GM18858 (cell line): ENCODE results near the gene SLC25A10.
A peak's percentile ranks its signal among the peaks of the same experiment; 100 is the strongest.
"Not testable (repeated sequence)": the region's sequence is repeated elsewhere in the genome, so short reads cannot be mapped to it uniquely, and the experiment has no call there.

ENCODE experiments used
- ATAC-seq: cut with Tn5 transposase; IDR thresholded peaks from one replicate; pipeline ENCODE4 v1.9.1; 2021; ENCODE audit not compliant: unreplicated experiment

The SLC25A10 gene, protein sequence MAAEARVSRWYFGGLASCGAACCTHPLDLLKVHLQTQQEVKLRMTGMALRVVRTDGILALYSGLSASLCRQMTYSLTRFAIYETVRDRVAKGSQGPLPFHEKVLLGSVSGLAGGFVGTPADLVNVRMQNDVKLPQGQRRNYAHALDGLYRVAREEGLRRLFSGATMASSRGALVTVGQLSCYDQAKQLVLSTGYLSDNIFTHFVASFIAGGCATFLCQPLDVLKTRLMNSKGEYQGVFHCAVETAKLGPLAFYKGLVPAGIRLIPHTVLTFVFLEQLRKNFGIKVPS

DNA sequence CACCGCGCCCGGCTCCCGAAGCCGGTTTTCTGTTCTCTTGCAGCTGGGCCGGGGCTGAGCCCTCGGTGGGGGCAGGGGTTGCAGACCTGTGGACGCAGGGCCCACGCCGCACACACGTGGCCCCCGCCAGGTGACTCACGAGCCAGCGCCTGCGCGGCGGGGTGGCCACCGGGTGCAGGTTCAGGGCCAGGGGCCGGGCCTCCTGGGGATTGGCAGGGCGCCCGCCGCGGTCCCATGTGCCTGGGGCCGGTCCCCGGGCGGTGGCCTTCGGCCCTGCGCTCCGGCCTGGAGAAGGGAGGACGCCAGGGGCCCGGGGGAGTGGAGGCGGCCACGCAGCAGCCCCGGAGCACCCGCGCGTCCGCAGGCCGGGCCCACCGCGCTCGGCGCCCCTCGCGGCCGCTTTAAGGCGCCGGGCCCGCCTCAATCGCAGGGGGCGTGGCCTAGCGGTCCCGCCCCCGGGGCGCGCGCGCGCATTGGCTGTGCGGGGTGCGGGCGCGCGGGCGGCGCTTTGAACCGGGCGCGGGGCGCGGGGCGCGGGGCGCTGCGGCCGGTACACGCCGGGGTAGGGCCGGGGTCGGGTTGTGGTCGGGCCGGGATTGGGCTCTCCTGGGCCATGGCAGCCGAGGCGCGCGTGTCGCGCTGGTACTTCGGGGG, at the start of gene SLC25A10:
SLC25A10 (plus strand) TSS at position 471 of the 654 bp plus-strand sequence; CDS start at position 614, 143 bp downstream.
- ATAC-seq: peak; percentile 41

DNA sequence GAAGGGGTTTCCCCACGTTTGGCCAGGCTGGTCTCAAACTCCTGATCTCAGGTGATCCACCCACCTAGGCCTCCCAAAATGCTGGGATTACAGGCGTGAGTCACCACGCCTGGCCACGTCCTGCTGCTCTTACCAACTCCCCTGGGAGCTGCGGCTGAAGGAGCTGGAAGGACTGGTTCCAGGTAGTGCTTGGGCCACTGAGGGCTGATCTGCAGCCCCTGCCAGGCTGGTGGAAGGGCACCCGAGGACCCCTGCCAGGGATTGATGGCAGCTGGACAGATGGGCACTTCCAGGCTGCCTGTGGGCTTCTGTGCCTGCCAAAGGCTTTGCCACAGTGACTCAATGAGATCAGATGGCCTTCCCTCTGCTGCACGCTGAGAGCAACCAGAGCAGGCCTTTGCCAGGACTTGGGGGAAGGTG, 48.0 kb upstream of the SLC25A10 start:
- no peak for ATAC-seq

DNA sequence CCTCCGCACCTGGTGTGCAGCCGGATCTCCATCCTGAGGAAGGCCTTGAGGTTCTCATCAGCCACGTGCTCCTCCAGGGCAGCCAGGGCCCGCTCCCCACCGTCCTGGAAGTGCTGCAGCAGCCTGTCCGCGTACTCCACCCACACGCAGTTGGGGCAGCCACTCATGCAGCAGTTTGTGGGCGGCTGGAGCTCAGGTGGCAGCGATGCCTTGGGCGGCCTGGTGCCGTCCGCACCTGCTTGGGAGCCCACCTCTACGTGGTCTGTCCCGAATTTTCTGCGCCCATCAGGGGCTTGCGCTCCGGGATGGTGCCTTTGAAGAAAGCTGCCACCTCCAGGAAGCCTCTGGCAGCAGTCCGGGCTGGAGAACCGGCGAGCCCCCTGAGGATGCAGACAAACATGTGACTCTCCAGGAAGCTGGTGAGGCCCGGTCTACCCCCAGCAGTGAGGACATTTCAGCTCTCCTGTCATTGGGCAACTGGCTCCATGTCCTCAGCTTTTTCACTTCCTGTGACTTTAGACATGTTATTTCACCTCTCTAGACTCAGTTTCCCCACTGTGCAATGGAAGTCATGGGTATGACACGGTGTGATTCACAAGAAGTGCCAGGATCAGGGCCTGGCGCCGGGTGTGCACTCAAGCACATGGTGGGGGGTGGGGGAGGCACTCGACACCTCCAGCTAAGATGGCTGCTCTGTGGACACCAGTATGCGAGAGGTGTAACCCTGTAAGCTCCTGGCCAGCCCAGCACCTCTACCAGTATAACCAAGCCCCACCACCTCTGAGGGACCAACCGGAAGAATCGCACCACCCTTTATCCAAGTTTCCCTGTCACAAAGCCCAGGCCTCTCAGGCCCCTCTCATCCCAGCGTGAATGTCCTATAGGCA, 46.6 kb upstream of the SLC25A10 start:
- ATAC-seq: no peak

DNA sequence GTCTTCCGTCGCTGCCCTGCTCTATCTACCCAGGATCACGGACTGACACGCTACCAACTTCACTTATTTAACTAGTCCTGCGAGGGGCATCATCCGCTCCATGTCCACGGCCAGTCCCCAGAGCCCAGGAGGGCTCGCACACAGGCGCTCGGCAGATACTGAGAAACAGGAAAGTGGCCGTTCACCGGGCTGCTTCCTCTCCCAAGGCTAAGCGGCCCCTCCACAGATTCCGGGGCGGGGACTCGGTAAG, 46.1 kb upstream of the SLC25A10 start:
- ATAC-seq: no peak

DNA sequence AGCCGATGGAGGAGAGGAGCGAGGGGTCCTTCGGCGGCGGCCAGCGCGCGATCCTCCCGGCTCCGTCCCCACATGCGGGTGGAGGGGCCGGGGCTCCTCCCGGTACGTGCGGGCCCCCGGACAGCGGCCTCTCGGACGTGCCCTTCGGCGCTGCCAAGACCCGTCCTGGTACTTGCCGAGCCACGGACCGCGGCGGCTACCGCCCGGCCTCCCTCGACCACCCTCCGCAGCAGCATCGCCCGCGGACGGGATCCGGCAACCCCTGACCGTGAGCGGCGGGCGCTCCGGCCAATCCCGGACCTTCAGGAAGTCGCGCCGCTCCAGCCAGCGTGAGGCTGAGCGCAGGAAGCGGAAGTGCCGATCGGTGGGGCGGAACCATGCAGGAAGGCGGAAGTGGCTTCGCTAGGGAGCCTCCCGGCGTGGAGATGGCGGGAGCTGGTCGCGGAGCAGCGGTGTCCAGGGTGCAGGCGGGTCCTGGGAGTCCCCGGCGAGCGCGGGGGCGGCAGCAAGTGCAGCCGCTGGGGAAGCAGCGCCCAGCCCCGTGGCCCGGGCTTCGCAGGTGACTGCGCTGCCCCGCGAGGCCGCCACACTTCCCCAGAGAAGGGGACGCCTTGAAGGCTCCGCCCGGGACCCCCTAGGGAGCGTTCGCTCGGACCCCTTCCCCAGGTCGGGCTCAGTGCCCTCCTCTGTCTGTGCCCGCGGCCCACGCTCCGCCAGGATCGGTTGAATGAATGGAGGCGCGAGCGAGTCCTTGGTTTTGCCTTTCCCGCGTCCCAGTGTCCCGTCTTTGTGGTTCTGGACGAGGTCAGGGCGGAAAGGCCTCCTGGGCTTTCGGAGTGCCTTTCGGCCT, 45.5 kb upstream of the SLC25A10 start, which contains the start of the genes CCDC137 and OXLD1:
CCDC137 (plus strand) TSS at position 396 of the 850 bp plus-strand sequence; CDS start at position 426, 30 bp downstream.
OXLD1 (minus strand) TSS at position 264 of the 850 bp plus-strand sequence; CDS start at position 236, 28 bp downstream.
- ATAC-seq: peak; percentile 78

DNA sequence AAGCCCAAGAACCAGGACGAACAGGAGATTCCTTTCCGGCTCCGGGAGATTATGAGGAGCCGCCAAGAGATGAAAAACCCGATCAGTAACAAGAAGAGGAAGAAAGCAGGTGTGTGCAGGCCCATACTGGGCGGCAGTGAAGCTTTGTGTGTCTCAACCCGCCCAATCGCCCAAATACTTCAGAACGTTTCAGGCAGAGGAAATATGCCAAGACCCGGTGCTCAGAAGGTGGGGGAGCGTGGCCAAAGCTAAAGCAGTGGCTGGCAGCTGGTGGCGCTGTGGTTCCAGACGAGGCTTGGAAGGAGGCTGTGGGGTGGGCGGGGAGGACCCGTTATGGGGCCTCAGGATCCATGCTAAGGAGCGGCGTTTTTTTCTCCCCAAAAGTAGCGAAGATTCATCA, 44.3 kb upstream of the SLC25A10 start:
- ATAC-seq: no peak

DNA sequence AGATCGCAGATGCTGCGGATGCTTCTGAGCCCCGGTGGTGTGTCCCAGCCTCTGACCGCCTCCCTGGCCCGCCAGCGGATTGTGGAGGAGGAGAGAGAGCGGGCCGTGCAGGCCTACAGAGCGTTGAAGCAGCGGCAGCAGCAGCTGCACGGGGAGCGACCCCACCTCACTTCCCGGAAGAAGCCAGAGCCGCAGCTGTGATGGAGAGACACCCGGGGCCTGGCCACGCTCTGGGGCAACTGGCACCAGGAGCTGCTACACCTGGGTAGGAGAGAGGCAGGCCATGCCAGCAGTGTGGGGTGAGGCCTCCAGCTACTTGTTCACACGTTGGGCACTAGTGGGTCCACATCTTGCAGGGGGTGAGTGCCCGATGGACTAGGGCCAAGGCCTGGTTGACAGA, 39.6 kb upstream of the SLC25A10 start:
- ATAC-seq: no peak

DNA sequence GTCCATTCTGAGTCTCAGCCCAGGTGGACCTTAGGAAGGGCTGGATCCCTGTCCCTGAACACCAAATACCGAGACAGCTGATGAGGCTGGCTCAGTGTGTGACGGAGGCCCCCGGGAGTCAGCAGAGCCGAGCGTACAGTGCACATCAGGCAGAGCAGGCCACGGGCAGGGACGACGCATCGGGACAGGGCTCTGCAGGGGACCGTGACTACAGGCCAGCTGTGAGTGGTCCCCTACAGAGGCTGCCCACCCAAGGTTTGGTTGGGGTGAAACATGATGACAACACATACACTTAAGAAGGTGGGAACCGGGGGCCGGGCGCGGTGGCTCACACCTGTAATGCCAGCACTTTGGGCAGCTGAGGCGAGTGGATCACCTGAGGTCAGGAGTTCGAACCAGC, 39.1 kb upstream of the SLC25A10 start:
- no peak for ATAC-seq

DNA sequence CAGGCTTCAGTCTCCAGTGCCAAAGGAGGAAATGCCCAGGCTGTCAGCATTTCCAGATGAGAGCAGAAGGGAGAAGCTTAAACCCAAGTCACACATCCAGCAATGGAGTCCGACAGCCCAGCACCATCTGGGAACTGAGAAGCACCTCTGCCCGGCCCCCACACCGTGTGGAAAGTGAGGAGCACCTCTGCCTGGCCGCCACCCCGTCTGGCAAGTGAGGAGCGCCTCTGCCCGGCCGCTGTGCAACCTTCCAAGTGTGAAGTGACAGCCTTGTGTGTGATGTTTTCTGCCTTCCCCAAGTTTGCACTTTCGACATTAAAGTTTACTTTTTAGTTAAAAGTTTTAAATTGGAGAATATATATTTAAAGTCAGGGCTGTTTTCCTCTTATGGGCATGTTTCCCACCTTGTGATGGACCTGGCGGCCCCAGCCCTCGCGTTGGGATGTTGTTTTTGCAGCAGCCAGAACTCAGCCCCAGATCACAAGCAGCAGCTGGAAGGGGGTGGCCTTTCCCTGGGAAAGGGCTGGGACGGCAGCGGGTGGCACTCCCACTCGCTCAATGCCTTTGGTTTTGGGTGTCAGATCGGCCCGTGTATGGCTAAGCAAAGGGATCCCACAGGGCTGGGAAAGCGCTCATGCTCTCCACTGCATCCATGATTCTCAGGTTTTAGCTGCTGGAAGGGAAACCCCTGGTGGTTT, 38.4 kb upstream of the SLC25A10 start:
- ATAC-seq: no peak

DNA sequence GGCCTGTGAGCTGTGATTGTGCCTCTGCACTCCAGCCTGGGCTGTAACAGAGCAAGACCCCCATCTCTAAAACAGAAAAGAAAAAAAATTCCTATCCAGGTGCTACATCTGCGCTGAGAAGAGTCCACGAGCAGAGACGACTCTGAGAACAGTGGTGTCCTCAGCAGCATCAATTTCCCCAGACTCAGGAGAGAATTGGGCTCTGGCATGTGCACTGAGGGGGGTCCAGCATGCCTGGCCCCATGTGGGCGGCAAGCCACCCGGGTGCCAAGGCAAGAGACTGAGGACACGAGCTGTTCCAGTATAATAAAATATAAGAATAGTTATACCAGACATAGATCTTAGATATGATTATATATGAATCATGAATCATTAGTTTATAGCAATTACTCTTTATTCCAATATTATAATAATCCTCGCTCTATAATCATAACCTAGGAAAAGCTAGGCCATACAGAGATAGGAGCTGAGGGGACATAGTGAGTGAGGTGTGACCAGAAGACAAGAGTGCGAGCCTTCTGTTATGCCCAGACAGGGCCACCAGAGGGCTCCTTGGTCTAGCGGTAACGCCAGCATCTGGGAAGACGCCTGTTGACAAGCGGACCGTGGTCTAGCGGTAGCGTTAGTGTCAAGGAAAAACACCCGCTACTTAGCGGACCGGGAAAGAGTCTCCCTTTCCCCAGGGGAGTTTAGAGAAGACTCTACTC, 36.4 kb upstream of the SLC25A10 start:
- ATAC-seq: not testable (repeated sequence)

DNA sequence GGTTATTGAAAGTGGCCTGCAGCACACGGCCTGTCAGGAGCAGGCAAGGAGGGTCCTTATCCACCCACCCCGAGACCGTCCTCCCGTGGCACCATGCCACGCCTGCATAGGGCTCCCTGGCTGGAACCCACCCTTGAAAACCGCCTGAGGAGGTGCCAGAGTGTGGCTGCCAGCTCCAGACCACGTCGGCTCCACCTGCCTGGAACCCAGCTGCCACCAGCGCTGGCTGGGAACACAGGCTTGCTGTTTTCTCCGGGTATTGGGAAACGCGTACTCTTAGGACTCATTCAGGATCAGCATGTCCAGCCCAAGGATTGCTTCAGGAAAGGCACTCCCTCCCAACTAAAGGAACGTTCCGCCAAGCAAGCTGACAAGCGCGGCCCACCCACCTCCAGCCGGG, 35.2 kb upstream of the SLC25A10 start:
- no peak for ATAC-seq

DNA sequence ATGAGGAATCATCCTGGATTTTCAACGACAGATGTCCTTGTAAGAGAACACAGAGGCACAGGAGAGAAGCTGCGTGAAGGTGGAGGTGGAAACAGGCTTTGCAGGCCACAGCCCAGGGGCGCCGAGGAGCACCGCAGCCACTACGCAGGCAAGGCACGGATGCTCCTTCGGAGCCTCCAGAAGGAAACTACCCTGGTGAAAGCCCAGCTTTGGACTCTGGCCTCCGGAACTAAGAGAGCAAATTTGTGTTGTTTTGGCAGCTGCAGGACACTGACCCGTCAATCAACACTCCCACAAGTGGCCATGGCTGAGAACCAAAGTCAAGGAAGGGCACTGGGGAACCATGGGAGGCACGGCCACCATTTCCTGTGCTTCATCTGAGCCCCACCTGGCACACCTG, 31.9 kb upstream of the SLC25A10 start:
- no peak for ATAC-seq

DNA sequence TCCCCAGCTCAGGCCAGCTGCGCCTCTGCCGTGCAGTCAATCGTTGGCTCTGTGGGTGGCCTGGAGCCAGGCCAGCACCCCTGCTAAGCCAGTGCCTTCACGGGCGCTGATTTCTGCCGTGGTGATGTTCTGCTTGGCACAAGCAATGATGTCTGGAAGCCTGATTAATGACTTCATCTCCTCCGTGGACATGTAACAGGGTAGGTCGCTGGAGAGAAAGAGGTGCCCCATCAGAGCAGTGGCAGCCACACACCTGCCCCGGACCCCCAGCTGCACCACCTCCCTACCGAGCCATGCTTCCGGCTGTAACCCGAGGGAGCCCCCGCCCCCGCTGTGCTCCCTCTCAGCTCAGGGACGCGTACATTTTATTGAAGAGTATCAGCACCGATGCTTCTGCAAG, 30.4 kb upstream of the SLC25A10 start:
- no peak for ATAC-seq

DNA sequence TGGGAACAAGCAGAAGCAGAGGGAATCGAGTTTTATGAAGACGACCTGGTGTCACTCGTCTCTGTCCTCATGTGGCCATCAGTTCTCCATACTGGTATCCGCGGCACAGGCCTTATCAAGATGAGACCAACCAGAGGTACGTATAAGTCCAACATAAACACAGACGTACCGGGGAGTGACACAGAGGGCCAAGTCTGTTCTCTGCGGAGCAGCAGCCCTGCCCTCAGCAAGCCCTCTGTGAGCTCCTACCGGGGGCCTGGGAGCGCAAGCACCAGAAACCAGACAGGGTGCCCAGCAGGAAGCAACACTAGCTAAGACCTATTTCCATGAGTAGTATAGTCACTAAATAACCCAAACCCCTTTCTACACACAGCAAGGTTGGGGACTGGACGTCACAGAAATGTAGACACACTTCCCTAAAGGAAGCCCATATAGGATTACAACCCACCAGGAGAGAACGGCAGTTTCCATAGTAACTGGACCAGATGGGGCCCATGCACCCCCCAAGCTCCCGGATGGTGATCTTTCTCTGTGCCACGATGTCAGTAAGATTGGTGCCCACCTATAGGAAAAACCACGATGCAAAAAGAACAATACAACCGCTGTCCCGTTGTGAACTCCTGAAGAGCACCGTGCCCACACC, 29.4 kb upstream of the SLC25A10 start:
- ATAC-seq: no peak

DNA sequence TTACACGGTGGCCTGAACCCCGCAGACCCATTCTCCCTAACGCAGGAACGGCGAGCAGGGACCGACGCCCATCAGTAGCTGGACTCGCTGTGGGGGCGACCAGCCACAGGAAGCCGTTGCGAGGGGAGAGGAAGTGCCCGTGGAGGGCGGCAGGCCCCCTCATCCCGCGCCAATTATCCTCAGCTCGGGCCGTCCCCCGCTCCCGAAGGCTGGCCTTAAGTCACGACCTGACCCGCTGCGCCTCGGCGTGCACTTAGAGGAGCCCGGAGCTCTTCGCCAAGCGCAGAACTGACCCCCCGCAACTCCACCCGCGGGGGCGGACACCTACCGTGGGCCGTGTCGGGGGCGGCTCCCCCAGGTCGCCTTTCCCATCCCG, 28.9 kb upstream of the SLC25A10 start:
- ATAC-seq: no peak

DNA sequence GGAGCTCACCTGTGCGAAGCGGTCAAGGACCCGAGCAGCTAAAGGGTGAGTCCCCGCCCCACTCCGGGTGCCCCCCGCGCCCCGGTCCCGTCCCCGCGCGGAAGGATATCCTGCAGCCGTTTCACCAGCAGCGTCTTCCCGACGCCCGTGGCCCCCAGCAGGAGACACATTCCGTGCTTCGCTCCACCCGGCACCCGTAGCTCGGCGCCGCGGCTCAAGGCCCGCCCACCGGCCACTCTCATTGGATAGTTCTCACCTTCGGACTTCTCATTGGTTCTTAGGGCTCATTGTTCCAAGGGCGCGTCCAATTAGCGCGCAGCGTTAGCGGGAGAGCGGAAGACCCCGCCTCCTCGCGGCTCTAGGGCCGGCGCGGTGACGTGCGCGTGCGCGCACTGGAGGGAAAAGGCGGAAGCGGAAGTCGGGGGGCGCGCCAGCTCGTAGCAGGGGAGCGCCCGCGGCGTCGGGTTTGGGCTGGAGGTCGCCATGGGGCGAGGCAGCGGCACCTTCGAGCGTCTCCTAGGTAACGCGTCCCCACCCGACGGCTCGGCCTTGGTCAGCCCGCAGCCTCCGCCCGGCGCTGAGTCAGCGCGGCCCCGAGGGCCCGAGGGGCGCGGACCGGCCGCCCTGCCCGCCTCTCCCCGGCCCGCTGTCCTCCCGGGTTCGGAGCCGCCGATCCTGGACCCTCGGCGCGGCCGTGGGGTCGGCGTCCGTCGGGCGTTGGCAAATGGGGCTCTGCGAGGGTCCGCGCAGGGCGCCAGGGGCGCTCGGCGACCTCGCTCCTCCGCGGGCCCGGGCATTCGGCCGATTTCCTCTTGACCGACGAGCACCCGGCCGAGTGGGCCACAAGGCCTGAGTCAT, 28.3 kb upstream of the SLC25A10 start, which contains the start of the genes ARL16 and HGS:
ARL16 (minus strand) TSS at position 214 of the 858 bp plus-strand sequence; CDS start at position 170, 44 bp downstream.
HGS (plus strand) TSS at position 428 of the 858 bp plus-strand sequence; CDS start at position 484, 56 bp downstream.
- peak; percentile 86 for ATAC-seq

DNA sequence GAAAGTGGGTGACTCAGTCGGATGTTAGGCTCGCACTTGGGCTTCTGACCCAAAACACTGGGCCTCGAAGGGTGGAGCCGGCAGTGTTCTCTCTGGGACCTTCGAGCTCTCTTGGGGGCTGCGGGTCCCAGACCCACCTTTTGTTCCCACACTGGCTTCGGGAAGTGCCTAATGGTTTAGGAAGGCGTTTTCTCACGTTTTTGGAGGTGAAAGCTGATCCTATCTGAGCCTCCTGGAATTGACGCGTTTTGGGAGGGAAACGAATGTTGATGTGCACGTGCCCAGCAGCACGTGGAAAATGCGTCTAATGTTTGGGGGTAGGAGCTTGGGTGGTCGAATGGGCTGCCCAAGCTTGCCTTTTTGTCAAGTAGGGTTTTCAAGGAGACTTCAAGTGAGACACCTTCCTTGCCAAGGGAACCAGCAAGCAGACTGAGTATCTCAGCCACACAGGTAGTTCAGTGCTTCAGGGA, 27.6 kb upstream of the SLC25A10 start:
- ATAC-seq: no peak

DNA sequence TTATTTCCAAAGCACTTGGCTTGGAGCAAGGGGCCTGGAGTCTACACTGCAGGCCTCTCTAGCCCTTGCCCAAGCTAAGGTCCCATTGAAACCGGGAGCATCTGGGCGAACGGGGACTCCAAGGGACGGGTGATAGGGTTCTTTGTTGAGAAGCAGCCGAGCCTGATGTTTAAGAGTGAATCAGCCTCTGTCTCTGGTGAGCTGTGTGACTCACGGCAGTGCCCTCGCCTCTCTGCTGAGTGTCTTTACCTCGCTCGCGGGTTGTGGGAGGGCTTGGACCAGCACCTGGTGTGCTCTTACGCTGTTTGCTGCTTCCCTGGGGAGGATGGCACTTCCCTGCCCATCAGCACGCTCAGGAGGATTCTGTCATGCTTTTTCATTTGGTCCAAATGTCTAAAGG, 27.0 kb upstream of the SLC25A10 start:
- no peak for ATAC-seq
